SIG-M5 treated with dmso at 0.1 percent for 504 hours (cell line): ENCODE measurements around the gene PPA1.
A peak's percentile ranks its signal among the peaks of the same experiment; 100 is the strongest.
"Not testable (repeated sequence)": the region's sequence is repeated elsewhere in the genome, so short reads cannot be mapped to it uniquely, and the experiment has no call there.

Experiments
- DNase-seq: peaks from one replicate; lab custom pipeline; 2025; ENCODE audit not compliant: unreplicated experiment; lab: John Stamatoyannopoulos, UW

Gene PPA1

DNA sequence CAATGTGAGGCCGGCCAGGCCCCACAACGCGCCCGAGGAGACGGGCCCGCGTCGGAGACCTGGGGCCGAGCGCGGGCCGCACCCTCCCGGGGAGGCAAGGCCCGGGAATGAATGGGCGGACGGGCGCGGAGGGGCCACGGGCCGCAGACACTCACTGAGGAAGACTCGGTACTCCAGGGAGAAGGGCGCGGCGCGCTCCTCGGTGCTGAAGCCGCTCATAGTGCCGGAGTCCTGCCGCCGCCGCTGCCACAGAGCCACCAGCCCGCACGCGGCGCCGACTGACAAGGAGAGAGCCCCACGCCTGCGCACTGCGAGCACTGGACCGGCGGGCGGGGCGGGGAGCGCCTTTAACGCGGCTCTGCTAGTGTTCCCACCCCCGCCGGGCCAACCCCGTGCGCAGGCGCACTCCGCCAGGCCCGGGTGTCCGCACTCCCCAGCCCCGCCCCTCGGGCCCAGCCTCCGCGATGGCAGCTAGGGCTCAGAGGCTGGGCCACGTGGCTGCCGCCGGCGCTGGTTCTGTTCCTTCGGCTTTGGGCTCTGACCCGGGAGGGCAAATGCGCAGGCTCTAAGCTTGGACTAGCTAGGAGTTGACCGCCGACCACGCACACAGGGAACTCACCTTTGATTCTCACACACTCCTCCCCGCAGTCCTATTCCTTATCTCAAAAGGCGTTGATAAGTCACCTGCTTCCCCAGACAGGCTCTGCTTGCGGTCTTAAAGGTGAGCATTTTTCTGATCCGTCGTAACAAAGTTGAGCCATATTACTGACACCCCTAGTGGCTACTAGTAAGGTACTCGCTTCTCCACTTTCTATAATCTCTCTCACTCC, at the start of gene PPA1:
TSS of gene PPA1 (minus strand) at position 321 of the 830 bp plus-strand sequence. CDS start at position 219, 102 bp downstream.
- peak; percentile 91 for DNase-seq

DNA sequence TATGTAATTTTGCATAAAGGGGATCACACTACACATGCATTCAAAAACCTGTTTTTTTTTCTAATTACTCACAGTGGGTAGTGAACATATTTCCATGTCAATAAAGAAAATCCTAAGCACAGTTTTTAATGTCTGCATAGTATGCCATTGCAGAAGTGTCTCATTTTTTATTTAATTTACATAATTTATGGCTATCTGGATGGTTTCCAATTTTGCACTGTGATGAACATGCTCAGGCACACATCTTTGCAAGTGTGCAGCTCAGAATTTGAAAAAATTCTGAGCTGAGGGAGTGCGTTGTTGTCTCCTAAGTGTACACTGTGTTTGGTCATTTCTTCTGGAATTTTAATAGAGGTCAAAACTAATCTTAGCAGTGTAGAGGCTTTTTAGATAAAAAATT, 48.4 kb upstream of the PPA1 start:
- no peak for DNase-seq

DNA sequence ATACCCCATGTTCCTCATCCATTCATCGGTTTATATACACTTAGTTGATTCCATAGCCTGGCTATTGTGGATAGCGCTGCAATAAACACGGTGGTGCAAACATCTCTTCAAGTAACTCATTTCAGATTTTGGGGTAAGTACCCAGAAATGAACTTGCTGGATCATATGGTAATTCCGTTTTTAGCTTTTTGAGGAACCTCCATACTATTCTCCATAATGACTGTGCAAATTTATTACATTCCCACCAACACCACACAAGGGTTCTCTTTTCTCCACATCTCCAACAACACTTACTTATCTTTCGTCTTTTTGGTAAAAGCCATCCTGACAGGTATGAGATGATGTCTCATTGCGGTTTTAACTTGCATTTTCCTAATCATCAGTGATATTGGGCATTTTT, 46.9 kb upstream of the PPA1 start:
- no peak for DNase-seq

DNA sequence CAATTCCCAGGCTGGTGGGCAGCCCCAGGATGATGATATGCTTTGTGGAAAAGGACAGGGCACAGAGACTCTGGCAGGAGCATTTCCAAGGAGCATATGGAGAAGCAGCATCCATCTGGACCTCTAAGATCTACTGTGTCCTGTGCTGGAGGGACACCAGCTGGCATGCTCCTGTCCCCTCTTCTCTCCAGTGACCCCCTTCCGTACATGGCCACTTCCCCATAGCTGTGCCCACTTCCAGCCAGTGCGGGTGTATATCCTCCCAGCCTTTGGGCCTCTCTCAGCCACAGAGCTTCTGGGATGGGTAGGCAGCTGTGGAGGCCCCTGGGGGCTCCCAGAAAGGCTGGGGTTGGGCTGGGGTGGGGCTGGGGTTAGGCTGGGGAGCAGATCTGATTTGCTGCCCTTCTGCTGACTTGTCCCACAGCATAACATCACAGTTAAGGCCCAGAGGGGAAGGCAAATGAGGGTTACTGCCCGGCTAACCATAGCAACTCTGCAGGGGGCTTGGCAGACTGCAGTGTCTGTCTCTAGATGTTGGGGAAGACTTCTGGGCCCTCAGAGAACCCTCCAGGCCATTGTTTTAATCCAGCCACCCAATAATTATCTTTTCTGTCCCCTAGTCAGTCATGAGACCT, 44.3 kb upstream of the PPA1 start:
- no peak for DNase-seq

DNA sequence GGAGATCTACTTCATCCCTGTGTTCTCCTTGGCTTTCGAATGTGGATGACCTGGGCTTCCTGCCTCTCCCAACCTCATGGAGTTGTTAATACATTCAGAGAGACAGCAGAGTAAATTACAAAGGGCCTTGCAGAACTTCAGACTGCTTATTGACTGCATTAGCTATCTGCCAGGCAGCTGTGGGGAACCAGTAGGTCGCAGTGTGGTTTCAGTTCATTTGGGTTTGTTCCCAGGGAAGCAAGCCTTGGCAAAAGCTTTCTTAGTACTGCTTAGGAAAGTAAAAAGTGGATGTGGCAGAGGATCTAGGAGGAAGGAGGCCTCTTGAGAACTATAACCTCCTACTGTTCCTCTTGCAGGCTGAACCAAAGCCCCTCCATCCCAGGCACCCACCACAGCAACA, 41.4 kb upstream of the PPA1 start:
- DNase-seq, result no peak

DNA sequence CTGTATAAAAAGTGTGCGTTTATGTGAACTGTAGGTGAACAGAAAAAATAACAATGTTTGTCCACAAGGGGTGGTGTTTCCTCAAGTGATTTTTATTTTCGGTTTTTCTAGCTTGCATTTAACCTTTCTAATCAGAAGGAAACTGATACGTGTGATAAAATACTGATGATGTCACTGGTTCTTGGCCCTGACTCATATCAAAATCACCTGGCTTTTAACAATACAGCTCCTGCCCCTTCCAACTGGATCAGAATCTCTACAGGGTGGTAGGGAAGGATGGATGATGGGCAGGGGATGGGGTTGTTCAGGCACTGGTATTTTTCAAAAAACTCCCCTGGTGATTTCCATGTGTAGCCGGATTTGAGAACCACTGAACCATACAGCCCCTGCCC, 39.7 kb upstream of the PPA1 start:
- DNase-seq, result no peak

DNA sequence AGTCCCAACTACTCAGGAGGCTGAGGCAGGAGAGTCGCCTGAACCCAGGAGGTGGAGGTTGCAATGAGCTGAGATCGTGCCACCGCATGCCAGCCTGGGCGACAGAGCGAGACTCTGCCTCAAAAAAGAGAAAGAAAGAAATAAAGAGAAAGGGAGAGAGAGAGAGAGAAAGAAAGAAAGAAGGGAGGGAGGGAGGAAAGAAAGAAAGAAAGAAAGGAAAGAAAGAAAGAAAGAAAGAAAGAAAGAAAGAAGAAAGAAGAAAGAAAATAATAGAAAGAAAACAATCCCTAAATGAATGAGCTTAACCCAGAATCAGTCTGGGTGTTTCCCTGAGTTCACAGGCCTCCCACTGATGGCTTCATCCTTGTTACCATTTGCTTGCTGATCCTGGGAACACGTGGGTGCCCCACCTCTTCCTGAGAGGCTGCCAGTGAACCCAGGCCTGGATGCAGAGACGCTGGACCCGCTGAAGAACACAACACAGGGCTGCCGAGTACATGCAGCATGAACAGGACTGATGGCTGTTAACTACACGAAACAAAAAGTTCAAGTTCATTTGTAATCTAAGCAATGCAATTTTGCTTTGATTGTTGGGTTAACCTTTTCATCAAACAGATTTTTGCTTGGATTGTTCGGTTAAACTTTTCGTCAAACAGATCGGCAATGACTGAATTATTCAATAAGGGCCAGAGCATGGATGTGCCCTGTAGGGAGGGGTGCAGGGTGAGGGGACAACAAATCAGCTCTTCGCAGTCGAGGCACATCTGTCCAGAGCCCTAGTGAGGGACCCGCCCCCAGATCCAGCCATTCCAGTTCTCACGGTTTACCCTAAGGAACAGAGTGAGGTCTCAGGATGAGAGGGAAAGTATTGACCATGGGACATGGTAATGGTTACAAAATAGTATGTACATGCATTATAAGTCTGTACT, 39.0 kb upstream of the PPA1 start:
- no peak for DNase-seq

DNA sequence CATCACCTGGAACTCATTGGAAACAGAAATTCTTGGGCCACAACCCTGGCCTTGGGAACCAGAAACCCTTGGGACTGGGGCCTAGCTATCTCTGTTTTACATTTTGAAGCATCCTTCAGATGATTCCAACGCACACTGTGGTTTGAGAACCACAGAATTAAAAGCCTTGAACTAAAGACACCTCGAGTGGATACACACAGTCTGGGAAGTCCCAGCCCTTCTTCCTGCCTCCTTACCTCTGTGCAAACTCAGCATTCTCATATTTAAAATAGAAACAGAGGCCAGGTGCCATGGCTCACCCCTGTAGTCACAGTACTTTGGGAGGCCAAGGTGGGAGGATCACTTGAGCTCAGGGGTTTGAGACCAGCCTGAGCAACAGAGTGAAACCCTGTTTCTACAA, 37.7 kb upstream of the PPA1 start:
- DNase-seq, result no peak

DNA sequence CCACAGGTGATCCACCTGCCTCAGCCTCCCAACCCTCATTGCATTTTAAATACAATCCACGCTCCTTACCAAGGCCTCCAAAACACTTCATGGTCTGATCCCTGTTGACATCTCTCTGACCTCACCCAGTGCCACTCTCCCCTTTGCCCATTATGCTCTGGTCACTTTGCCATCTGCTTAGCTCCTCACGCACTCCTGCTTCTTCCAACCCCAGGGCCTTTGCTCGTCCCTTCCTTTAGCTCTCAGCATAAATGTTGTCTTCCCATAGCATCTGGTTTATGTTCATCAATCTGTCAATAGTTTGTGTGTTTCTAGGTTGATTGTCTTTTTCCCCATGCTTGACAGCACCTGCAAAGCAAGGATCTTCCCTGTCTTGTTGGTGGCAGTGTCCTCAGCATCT, 36.5 kb upstream of the PPA1 start:
- no peak for DNase-seq

DNA sequence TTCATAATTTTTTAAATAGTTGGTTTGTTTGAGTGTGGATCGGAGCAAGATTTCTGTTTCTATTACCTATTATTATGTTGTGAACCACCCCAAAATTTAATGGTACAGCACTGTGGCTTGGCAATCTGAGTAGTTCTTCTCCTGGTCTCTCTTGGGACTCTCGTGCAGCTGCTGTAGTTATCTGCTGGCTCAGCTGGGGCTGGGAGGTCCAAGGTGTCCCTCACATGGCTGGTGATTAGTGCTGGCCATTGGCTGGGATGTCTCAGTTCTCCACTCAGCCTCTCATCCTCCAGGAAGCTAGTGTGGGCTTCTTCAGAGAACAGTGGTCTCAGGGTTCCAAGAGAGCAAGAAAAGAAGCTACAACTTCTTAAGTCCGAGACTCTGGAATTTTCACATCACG, 35.1 kb upstream of the PPA1 start:
- no peak for DNase-seq

DNA sequence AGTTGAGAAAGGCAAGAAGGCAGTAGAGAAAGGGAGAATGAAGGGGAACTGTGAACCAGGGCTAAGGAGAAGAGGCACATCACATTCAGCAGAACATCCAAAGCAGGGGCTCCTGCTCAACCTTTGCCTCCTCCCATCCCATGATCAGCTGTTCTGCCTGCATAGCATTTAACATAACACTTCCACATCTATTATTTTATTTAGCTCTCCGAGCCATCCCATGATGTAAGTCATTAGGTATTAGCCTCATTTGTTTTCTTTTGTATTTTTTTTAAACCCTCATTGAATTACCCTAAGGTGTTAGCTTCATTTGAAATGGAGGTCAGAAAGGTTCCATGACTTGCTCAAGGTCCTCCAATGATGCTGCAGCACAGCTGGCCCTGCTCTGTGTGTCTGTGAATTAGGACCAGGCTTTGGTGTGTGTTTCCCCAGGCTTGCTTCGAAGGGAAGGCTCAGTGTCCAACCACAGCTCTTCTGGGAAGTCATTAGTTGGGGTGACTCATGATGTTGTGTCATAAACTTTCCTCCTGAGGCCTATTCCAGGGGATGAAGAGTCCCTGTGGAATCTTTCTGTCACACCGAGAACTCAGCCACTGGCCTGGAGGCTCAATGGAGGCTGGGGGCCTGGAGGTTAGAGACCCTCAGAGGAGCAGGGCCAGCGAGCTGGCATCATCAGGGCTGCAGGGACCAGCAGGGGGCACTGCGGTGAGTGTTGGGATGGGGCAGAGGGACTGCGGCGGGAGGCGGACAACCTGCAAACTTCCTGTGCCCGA, 34.1 kb upstream of the PPA1 start:
- DNase-seq, result no peak

DNA sequence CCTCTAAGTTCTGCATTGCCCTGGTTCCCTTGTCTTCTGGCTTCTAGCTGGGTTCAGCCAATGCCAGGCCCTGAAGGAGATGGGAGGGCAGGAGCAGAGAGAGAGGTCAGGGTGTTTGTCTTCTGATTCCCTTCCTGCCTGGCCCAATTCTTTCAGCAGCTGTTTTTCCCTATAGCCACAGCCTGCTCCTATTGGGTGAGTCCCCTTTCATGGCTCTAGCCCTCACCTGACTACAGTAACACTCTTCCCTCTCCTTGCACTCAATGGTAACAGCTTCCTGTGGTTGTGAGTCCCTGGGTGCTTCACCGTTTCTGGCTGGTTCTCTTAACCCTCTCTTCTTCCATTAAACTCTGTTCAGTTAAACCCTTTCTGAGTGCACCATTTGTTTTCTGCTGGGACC, 33.5 kb upstream of the PPA1 start:
- DNase-seq, result no peak

DNA sequence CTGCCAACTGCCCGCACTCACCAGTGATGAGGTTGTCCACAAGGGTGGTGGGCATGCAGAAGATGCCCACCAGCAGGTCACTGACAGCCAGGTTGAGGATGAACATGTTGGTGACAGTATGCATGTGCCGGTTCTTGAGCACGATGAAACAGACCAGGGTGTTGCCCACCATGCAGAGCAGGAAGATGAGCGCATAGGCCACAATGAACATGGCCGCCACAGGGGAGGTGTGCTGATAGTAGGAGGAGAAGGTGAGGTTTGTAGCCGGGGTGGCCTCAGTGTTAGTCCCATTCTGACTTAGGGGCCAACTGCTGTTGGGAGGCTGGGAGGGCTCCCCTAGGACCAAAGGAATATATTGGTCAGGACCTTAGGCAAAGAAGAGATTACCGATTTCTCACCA, 32.8 kb upstream of the PPA1 start:
- no peak for DNase-seq

DNA sequence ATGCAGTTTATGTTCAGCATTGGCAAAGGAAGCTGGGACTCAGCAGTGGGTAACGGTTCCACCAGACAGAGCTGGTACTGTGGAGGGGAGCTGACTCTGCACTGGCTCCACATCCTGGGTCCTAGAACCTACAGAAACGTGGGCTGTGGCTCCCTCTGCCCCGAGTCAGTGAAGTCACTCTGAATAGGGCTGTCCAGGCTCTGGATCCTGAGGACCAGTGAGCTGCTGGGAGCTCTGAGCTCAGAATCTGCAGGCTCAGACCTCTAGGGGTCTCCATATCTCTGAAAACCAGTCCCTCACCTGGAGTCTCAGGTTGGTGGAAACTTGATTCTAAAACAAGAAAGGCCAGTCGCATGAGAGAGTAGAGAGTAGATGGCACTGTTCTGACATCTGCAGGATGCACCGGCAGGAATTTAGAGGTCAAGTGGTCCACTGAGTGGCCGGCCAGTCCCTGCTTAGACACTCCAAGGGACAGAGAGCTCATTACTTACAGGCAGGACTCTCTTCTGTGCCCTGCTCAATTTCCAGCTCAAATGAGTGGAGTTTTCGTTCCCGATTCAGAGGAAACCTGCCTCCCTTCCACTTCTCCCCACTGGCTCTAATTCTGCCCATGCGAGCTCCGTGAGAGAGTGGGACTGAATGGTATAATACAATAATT, 31.9 kb upstream of the PPA1 start:
- DNase-seq, result peak; percentile 12

DNA sequence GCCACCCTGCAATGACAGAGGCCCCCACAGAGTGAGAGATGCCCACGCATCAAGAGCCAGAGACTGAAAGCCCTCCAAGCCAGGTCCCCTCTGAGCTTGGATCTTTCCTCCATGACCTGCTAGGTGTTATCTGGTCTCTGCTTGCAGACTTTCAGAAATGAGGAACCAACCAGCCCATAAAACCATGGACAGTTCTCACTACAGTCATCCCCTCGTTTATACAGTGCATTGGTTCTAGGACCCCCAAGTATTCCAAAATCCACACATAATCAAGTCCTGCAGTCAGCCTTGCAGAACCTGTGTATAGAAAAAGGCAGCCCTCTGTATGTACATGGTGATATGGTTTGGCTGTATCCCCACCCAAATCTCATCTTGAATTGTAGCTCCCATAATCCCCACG, 27.5 kb upstream of the PPA1 start:
- DNase-seq, result no peak

DNA sequence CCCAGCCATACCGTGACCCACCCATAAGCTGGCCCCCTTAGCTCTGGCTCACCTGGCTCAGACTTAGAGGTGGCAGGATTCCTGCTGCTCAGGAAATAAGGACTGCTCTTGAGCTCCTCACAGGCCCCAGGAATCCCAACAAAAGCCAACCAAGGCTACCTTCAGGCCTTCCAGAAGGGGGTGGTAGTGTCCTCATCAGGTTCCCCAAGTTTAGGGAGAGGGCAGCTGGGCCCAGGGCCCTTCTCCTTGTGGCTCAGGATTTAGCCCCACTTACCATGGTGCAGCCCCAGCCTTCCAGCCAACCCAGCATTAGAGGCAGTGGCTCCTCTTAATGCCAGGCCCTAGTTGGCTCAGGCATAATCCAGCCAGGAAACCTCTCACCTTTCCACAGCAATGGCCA, 27.0 kb upstream of the PPA1 start:
- DNase-seq, result no peak

DNA sequence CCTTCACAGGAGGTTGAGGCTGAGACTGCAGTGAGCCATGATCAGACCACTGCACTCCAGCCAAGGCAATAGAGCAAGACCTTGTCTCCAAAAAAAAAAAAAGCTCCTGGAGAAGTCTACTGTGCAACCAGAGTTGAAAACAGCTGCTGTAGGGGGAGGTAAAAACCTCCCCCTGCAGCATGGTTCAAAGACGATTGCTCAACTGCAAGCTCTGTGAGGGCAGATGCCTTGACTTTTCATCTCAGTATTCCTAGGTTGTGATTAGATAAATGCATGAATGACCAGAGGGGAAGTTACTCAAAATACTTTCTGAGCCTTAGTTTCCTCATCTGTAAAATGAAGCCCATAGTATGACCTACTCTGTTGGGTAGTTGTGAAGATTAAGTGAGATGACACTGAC, 25.0 kb upstream of the PPA1 start:
- DNase-seq, result no peak

DNA sequence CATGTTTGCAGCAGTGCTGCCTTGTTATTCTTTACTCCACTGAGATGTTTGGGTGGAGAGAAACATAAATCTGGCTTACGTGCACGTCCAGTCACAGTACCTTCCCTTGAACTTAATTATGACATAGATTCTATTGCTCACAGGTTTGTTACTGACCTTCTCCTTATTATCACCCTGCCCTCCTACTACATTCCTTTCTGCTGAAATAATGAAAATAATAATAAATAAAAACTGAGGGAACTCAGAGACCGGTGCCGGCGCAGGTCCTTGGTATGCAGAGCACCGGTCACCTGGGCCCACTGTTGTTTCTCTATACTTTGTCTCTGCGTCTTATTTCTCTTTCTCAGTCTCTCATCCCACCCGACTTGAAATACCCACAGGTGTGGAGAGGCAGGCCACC, 24.6 kb upstream of the PPA1 start:
- not testable (repeated sequence) for DNase-seq

DNA sequence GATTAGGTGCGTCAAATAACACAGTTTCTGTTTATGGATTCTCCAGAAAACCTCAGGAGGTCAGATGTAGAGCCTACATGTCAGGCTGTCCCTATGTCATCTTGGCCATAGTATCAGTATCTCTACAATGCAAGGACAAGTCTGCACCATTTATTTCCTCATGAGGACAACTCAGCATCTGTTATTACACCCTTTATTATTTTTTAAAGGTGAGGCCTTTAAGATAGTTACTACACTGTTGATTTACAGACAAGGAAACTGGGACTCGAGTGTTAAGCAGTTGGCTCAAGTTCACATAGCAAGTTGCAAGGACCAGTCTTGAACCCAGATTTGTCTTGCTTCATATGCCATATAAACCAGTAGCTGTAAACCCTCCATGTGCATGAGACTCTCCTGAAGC, 23.2 kb upstream of the PPA1 start:
- no peak for DNase-seq
